GM12878 (cell line): ENCODE measurements around the gene SH3BP1. TPM values are rescaled to one million over a fixed set of nuclear protein-coding genes. Genes with fewer than 3 reads are reported as not detected.
A peak's percentile ranks its signal among the peaks of the same experiment; 100 is the strongest.

Experiments
- ATF3 ChIP-seq: IDR thresholded peaks from 2 replicates; pipeline ENCODE4 v1.6.1; 2011; ENCODE audit warnings: low read depth, mild to moderate bottlenecking, low read length, moderate library complexity, borderline replicate concordance; ENCODE audit errors: extremely low read depth
- BACH1 ChIP-seq: fragments of 450-650 bp; IDR thresholded peaks from 2 replicates; pipeline ENCODE4 v1.6.1; 2017; ENCODE audit warnings: mild to moderate bottlenecking, borderline replicate concordance
- EGR1 ChIP-seq, 2 experiments: IDR thresholded peaks; 1 replicate in 1 of 2; 2 replicates in 1 of 2; pipeline ENCODE4 v1.6.1; 2011 to 2012; ENCODE audit warnings: low read depth in 2 of 2, low read length in 2 of 2, borderline replicate concordance in 1 of 2, mild to moderate bottlenecking in 1 of 2, moderate library complexity in 1 of 2
- EZH2 ChIP-seq: IDR thresholded peaks from 2 replicates; pipeline ENCODE4 v1.6.1; 2012; ENCODE audit warnings: low read depth, mild to moderate bottlenecking, control low read depth, inconsistent platforms, low read length, borderline replicate concordance; ENCODE audit not compliant: control insufficient read depth
- PAX5 ChIP-seq: IDR thresholded peaks from 2 replicates; pipeline ENCODE4 v1.6.1; 2011; ENCODE audit warnings: low read depth, low read length, borderline replicate concordance
- RELA ChIP-seq: fragments of 450-650 bp; IDR thresholded peaks from 2 replicates; pipeline ENCODE4 v1.8.0; 2014; ENCODE audit warnings: borderline replicate concordance; ENCODE audit not compliant: partially characterized antibody
- RUNX3 ChIP-seq: IDR thresholded peaks from 2 replicates; pipeline ENCODE4 v1.6.1; 2012; ENCODE audit warnings: low read length, inconsistent platforms
- TARDBP ChIP-seq: IDR thresholded peaks from 2 replicates; pipeline ENCODE4 v1.6.1; 2016; ENCODE audit warnings: borderline replicate concordance
- TCF12 ChIP-seq: IDR thresholded peaks from 2 replicates; pipeline ENCODE4 v1.6.1; 2011; ENCODE audit warnings: low read depth, mild to moderate bottlenecking, low read length
- WRNIP1 ChIP-seq: IDR thresholded peaks from 2 replicates; pipeline ENCODE4 v1.6.1; 2011; ENCODE audit warnings: low read depth, low read length, improper control_type of control experiment, borderline replicate concordance
- polyA plus RNA-seq, 11 experiments: library from polyadenylated mRNA; depleted of rRNA in 4 of 11; unstranded in 6 of 11; stranded (reverse) in 5 of 11; fragments of >200 nt; fragmentation: Nextera tagmentation in 4 of 11; fragmentation: Illumina TruSeq in 1 of 11; extraction: Ambion mirVana in 4 of 11; extraction: Trizol in 1 of 11; gene quantifications; 1 replicate in 1 of 11; 2 replicates in 10 of 11; pipeline versions ENCODE4 v1.2.1 to v1.2.3, GENCODE V29; 2011 to 2016; ENCODE audit warnings: inconsistent platforms in 2 of 11, missing spikeins in 2 of 11, low read depth in 1 of 11
- total RNA-seq, 4 experiments: library from RNA; depleted of rRNA in 3 of 4; stranded (reverse); fragments of >200 nt in 3 of 4; fragmentation: Illumina TruSeq in 1 of 4; extraction: Trizol in 1 of 4; gene quantifications; 2 replicates each; pipeline versions ENCODE4 v1.2.1 to v1.2.3, GENCODE V29; 2013 to 2021

The SH3BP1 gene
- total and polyA plus RNA-seq, 10 of the 15 experiments (the other 5 are each of a cell fraction or from before 2014, with no cell fraction given): 0.29 to 70.5 (median 22.5) TPM

- TF ChIP-seq RELA (peak; percentile 42), PAX5 (no peak), BACH1 (no peak), TARDBP (no peak), WRNIP1 (0 out of 2 replicates have a peak, but pooled peaks have one; percentile 24), EZH2 (no peak), RUNX3 (0 out of 2 replicates have a peak, but pooled peaks have one; percentile 1), ATF3 (no peak), EGR1 (IDR thresholded peaks at IDR 0.05; ENCODE audit: borderline replicate concordance in 1 of 2, low read depth in 2 of 2, low read length in 2 of 2) (no peak), TCF12 (peak; percentile 68)
- TF ChIP-seq, all 136 proteins: peak for 8
Measured at GRCh38 chr22:37675930-37676735, 36.7 kb downstream of the SH3BP1 start (continued).
